PC-9 (cell line): ENCODE results near the gene RIBC2. TPM values are rescaled to one million over a fixed set of nuclear protein-coding genes. Genes with fewer than 3 reads are reported as not detected.
A peak's percentile ranks its signal among the peaks of the same experiment; 100 is the strongest.

Experiments
- BruUV-seq: library from RNA; stranded (reverse); fragments of 400-500 nt; replicated peaks from 2 replicates; lab custom pipeline; 2021; lab: Mats Ljungman, UMichigan
- CTCF ChIA-PET: fragments of 300-600 bp; sonication (Branson Sonifier 250); formaldehyde crosslinking; loops from one replicate; lab custom pipeline; 2022; ENCODE audit warnings: antibody characterized with exemption; lab: Charles Lee
- POLR2A ChIA-PET: fragments of 300-600 bp; sonication (Branson Sonifier 250); formaldehyde crosslinking; loops from one replicate; lab custom pipeline; 2022; ENCODE audit warnings: antibody characterized with exemption; ENCODE audit not compliant: unreplicated experiment; lab: Charles Lee
- DNase-seq, 2 experiments: peaks; one replicate each; pipeline versions ENCODE4 v3.0.0 to v3.0.0-alpha.2; 2015 to 2022; ENCODE audit warnings: mixed read lengths in 1 of 2
- H2AFZ ChIP-seq: fragments of 200-600 bp; sonication (generic); 2 replicates; pipeline ENCODE4 v1.8.1; 2017; ENCODE audit warnings: antibody characterized with exemption
- H3F3A ChIP-seq: fragments of 200-600 bp; sonication (generic); 2 replicates; pipeline ENCODE4 v1.8.1; 2017; ENCODE audit warnings: antibody characterized with exemption, mild to moderate bottlenecking, low read depth; ENCODE audit not compliant: insufficient read depth
- H3K27ac ChIP-seq: fragments of 200-600 bp; sonication (generic); 2 replicates; pipeline ENCODE4 v1.6.1; 2016; ENCODE audit warnings: mixed run types
- H3K27me3 ChIP-seq: fragments of 200-600 bp; sonication (generic); 2 replicates; pipeline ENCODE4 v1.6.1; 2016; ENCODE audit warnings: low read depth, mixed run types; ENCODE audit not compliant: insufficient read depth
- H3K36me3 ChIP-seq: fragments of 200-600 bp; sonication (generic); 2 replicates; pipeline ENCODE4 v1.6.1; 2016; ENCODE audit warnings: low read depth, mixed run types
- H3K4me1 ChIP-seq: fragments of 200-600 bp; sonication (generic); replicated peaks from 2 replicates; pipeline ENCODE4 v1.6.1; 2016; ENCODE audit warnings: mixed run types; ENCODE audit not compliant: insufficient read depth
- H3K4me2 ChIP-seq: fragments of 200-600 bp; sonication (generic); 2 replicates; pipeline ENCODE4 v1.6.1; 2017; ENCODE audit warnings: mixed run types
- H3K4me3 ChIP-seq: fragments of 200-600 bp; sonication (generic); 2 replicates; pipeline ENCODE4 v1.6.1; 2016; ENCODE audit warnings: mixed run types
- H3K79me2 ChIP-seq: fragments of 200-600 bp; sonication (generic); 2 replicates; pipeline ENCODE4 v1.6.1; 2017; ENCODE audit warnings: low read depth, mixed run types
- H3K9me2 ChIP-seq: fragments of 200-600 bp; sonication (generic); 2 replicates; pipeline ENCODE4 v1.8.1; 2017; ENCODE audit warnings: mild to moderate bottlenecking; ENCODE audit not compliant: insufficient read depth
- H3K9me3 ChIP-seq: fragments of 200-600 bp; sonication (generic); 2 replicates; pipeline ENCODE4 v1.8.1; 2016; ENCODE audit warnings: low read depth; ENCODE audit not compliant: insufficient read depth
- H4K20me1 ChIP-seq: fragments of 200-600 bp; sonication (generic); 2 replicates; pipeline ENCODE4 v1.8.1; 2017; ENCODE audit not compliant: insufficient read depth
- EZH2 ChIP-seq: fragments of 200-600 bp; sonication (generic); IDR thresholded peaks from 2 replicates; pipeline ENCODE4 v1.8.0; 2017; ENCODE audit warnings: antibody characterized with exemption, low read depth
- intact Hi-C: fragments of 100-400 bp; cut with micrococcal nuclease; formaldehyde crosslinking; loops from one replicate; pipeline ENCODE4 v1.10.0; 2022; ENCODE audit not compliant: unreplicated experiment
- total RNA-seq: library from RNA; stranded (reverse); gene quantifications from 2 replicates; pipeline ENCODE4 v1.2.3, GENCODE V29; 2021
- TF ChIP-seq, protein P1 (sequence below): fragments of 200-600 bp; sonication (generic); conservative IDR thresholded peaks from 2 replicates; pipeline ENCODE4 v1.6.1; 2017; ENCODE audit warnings: mixed run types, antibody characterized with exemption, mild to moderate bottlenecking, moderate library complexity

RIBC2 gene
- total RNA-seq, 1 experiment from 2014 or later, result 11.0 TPM

DNA sequence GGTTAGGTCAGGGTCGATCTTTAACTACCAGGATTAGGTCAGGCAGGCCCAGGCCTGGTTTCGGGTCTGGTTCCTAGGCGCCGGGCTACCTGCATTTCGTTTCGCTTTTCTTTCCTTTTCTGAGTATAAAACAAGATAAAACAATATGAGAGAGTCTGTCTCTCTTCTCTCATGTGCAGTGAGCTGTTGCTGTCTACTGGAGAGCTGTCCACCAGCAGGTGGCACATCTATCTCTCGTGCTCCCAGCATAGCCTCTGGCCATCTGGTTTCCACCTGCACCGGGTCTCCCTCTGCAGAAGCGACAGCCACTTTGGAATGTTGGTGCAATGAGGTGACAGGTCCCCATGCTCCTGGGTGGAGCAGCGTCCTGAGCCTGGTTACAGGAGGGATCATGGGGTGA, 27.6 kb downstream of the RIBC2 start:
- POLR2A ChIA-PET, result interaction anchor here (0.6 to 0.7 kb wide), 2 partner anchors 186 to 229 kb away, joined by 3 to 4 read pairs; no protein-coding TSS in a partner anchor
- Histone ChIP-seq H3K9me2 (no peaks in the 10 kb centered on the region), H3K9me3 (no peaks in the 10 kb centered on the region), H3K27me3 (no peaks in the 10 kb centered on the region), H3K36me3 (no peaks in the 10 kb centered on the region), H3K27ac (peak overlapping the region; percentile 17; the same call in 1 of the 2 replicates), H2AFZ (peak overlapping the region; percentile 40; the same call in 1 of the 2 replicates), H4K20me1 (no peaks in the 10 kb centered on the region), H3K4me3 (peak overlapping the region; percentile 21; the same call in 1 of the 2 replicates), H3K79me2 (no peaks in the 10 kb centered on the region), H3K4me1 (peaks cover 48% of the 10 kb centered on the region), H3K4me2 (peak overlapping the region; percentile 67), H3F3A (peaks cover 25% of the 10 kb centered on the region)
- BruUV-seq, result no TSS peak
- peak; percentile 77 to 81 for DNase-seq
- TF ChIP-seq, protein P1, sequence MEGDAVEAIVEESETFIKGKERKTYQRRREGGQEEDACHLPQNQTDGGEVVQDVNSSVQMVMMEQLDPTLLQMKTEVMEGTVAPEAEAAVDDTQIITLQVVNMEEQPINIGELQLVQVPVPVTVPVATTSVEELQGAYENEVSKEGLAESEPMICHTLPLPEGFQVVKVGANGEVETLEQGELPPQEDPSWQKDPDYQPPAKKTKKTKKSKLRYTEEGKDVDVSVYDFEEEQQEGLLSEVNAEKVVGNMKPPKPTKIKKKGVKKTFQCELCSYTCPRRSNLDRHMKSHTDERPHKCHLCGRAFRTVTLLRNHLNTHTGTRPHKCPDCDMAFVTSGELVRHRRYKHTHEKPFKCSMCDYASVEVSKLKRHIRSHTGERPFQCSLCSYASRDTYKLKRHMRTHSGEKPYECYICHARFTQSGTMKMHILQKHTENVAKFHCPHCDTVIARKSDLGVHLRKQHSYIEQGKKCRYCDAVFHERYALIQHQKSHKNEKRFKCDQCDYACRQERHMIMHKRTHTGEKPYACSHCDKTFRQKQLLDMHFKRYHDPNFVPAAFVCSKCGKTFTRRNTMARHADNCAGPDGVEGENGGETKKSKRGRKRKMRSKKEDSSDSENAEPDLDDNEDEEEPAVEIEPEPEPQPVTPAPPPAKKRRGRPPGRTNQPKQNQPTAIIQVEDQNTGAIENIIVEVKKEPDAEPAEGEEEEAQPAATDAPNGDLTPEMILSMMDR, result peak; percentile 80
- TF ChIP-seq EZH2, result no peak
- CTCF ChIA-PET, result interaction anchor here (0.7 to 1.0 kb wide), 2 partner anchors 22 to 113 kb away, joined by 3 to 6 read pairs; no protein-coding TSS in a partner anchor
- intact Hi-C loops, result loop anchor here (1.0 to 10.0 kb wide), 4 partner anchors 75 to 194 kb away; no protein-coding TSS in a partner anchor

DNA sequence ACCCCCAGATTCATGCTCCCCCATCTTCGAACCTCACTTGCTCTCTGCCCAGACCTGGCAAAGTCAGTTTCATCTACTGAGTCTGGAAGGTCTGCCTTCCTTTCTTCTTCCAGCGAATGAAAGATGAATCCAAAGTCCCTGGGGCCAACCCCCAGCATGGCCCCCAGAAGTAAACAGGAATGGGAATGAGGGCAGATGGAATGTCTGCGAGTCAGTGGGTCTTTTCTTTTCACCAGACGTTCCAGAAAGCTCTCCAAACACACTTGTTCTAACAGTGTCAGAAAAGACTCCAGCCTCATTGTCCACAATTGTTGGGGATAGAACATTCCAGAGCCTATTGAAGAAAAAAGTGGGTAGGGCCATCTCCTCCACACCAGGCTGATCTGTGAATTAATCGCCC, 28.6 kb downstream of the RIBC2 start:
- no peak for DNase-seq
- intact Hi-C loops, result loop anchor here (10.0 kb wide), 1 partner anchor 193 kb away; no protein-coding TSS in a partner anchor
- Histone ChIP-seq H3K27me3 (no peaks in the 10 kb centered on the region), H3K4me1 (peaks cover 47% of the 10 kb centered on the region), H3K9me2 (no peaks in the 10 kb centered on the region), H4K20me1 (no peaks in the 10 kb centered on the region), H3K9me3 (no peaks in the 10 kb centered on the region), H2AFZ (no peak overlapping the region), H3K79me2 (no peaks in the 10 kb centered on the region), H3K27ac (no peak overlapping the region), H3K4me3 (no peak overlapping the region), H3F3A (peaks cover 25% of the 10 kb centered on the region), H3K36me3 (no peaks in the 10 kb centered on the region), H3K4me2 (no peak overlapping the region)
- BruUV-seq, result no TSS peak
- POLR2A ChIA-PET, result no interaction called here
- CTCF ChIA-PET, result interaction anchor here (0.6 to 1.0 kb wide), 3 partner anchors 112 to 644 kb away, joined by 4 to 12 read pairs (median 6); no protein-coding TSS in a partner anchor
- TF ChIP-seq, protein P1, result no peak
- TF ChIP-seq EZH2, result no peak

DNA sequence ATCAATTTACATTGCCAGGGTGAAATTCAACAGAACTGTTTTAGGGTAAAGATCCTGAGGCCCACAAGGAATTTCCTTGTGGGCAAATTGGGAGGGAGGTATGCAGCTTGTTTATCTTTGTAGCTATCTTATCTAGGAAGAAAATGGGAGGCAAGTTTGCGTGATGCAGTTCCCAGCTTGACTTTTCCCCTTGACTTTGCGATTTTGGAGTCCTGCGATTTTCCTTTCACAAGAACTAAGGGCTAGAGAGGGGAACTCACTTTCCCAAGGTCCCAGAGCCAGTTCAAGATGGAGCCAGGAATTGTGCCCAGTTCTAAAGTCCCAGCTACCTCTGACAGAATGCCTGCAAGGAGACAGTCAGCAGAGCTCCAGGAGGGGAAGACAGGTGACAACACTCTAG, 30.7 kb downstream of the RIBC2 start:
- ChIA-PET CTCF (no interaction called here), POLR2A (no interaction called here)

More for the DNA sequence above, 30.7 kb downstream of the RIBC2 start:
- no TSS peak for BruUV-seq
- Histone ChIP-seq H3K79me2 (no peaks in the 10 kb centered on the region), H3K27me3 (no peaks in the 10 kb centered on the region), H2AFZ (peak overlapping the region; percentile 50), H3K4me1 (peaks cover 47% of the 10 kb centered on the region), H3F3A (peaks cover 20% of the 10 kb centered on the region), H3K9me3 (no peaks in the 10 kb centered on the region), H3K36me3 (no peaks in the 10 kb centered on the region), H4K20me1 (no peaks in the 10 kb centered on the region), H3K4me2 (peak overlapping the region; percentile 47), H3K27ac (peak overlapping the region; percentile 36), H3K4me3 (no peak overlapping the region), H3K9me2 (no peaks in the 10 kb centered on the region)
- no peak for TF ChIP-seq EZH2
- TF ChIP-seq, protein P1, result no peak
- intact Hi-C loops, result loop anchor here (10.0 kb wide), 1 partner anchor 191 kb away; no protein-coding TSS in a partner anchor
- DNase-seq, result peak in 1 of 2 experiments; percentile 56
